ENCODE results near the gene ADAMTS12. TPM values are rescaled to one million over a fixed set of nuclear protein-coding genes. Genes with fewer than 3 reads are reported as not detected.

Gene ADAMTS12
- total RNA-seq, 1 experiment from 2014 or later: 1.2 TPM

DNA sequence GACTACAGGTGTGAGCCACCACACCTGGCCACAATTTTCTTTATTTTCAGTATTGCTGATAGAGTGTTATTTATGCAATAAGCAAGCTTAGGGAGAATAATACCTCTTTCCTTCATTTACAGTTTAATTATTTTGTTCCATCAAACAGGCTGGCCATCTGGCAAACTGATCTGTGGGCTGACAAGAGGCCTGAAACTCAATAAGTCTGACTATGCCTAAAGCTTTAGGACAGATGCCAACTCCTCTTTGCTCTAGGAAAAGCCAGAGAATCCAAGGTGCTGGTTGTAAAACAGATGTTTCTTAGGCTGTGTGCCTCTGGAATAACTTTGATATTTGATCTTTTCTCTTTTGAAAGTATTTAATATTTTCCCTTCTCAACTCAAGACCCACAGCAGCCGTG lies 352.6 kb downstream of the ADAMTS12 start:
- intact Hi-C loops (cut with micrococcal nuclease; ENCODE audit: unreplicated experiment): no loop called here
- no peaks in the 10 kb centered on the region for H3K4me1 Mint-ChIP-seq (ENCODE audit: low read depth, unreplicated experiment)
- peaks cover 47% of the 10 kb centered on the region for H3K27me3 Mint-ChIP-seq (ENCODE audit: unreplicated experiment)
- BruUV-seq (replicated peaks): no TSS peak
- no peak overlapping the region for H3K27ac Mint-ChIP-seq (ENCODE audit: unreplicated experiment)
- DNase-seq: no peak
- H3K36me3 Mint-ChIP-seq (ENCODE audit: insufficient read depth, unreplicated experiment): no peaks in the 10 kb centered on the region
- CTCF ChIA-PET: no interaction called here
- no peak overlapping the region for H3K4me3 Mint-ChIP-seq (ENCODE audit: low read depth, unreplicated experiment)
- H3K9me3 Mint-ChIP-seq (ENCODE audit: low read depth, unreplicated experiment): peaks cover 7% of the 10 kb centered on the region
- TF ChIP-seq, protein P1, sequence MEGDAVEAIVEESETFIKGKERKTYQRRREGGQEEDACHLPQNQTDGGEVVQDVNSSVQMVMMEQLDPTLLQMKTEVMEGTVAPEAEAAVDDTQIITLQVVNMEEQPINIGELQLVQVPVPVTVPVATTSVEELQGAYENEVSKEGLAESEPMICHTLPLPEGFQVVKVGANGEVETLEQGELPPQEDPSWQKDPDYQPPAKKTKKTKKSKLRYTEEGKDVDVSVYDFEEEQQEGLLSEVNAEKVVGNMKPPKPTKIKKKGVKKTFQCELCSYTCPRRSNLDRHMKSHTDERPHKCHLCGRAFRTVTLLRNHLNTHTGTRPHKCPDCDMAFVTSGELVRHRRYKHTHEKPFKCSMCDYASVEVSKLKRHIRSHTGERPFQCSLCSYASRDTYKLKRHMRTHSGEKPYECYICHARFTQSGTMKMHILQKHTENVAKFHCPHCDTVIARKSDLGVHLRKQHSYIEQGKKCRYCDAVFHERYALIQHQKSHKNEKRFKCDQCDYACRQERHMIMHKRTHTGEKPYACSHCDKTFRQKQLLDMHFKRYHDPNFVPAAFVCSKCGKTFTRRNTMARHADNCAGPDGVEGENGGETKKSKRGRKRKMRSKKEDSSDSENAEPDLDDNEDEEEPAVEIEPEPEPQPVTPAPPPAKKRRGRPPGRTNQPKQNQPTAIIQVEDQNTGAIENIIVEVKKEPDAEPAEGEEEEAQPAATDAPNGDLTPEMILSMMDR (IDR thresholded peaks at IDR 0.05; ENCODE audit: unreplicated experiment): no peak

DNA sequence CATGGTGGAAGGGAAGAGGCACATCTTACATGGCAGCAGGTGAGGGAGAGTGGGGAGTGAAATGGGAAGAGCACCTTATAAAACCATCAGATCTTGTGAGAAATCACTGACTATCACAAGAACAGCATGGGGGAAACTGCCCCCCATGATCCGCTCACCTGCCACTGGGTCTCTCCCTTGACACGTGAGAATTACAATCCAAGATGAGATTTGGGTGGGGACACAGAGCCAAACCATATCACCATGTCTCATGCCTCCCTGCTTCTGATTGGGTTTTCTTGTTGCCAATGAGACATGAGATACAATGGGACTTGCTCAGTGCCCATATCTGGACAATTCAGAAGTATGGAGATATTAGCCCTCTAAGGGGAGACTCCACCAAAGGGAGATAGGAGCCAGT lies 353.6 kb downstream of the ADAMTS12 start:
- H3K4me1 Mint-ChIP-seq (ENCODE audit: low read depth, unreplicated experiment): no peaks in the 10 kb centered on the region
- H3K9me3 Mint-ChIP-seq (ENCODE audit: low read depth, unreplicated experiment): peaks cover 7% of the 10 kb centered on the region
- H3K27ac Mint-ChIP-seq (ENCODE audit: unreplicated experiment): no peak overlapping the region
- no TSS peak for BruUV-seq (replicated peaks)
- no peaks in the 10 kb centered on the region for H3K36me3 Mint-ChIP-seq (ENCODE audit: insufficient read depth, unreplicated experiment)
- DNase-seq: no peak
- TF ChIP-seq, protein P1 (IDR thresholded peaks at IDR 0.05; ENCODE audit: unreplicated experiment): no peak
- CTCF ChIA-PET: no interaction called here
- no peak overlapping the region for H3K4me3 Mint-ChIP-seq (ENCODE audit: low read depth, unreplicated experiment)
- peaks cover 41% of the 10 kb centered on the region for H3K27me3 Mint-ChIP-seq (ENCODE audit: unreplicated experiment)
- intact Hi-C loops (cut with micrococcal nuclease; ENCODE audit: unreplicated experiment): no loop called here

DNA sequence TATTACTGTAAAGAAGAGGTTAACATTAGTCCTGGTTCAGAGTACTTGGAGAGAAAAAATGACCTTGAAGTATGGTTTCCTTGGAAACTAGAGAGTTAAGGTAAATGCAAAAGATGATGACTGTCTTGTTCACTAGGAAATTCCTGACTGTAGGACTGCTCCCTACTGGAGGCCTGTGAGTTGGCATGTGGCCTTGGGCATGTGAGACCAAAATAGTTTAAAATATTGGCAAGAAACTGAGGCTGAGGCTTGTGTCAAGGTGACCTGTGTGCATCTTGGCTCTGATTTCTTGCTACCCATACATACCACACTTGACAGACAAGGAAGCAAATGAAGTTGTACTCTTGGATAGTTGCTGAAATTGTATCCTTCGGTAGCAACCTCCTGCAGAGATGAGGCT lies 354.6 kb downstream of the ADAMTS12 start:
- Mint-ChIP-seq H3K4me3 (ENCODE audit: low read depth, unreplicated experiment) (no peak overlapping the region), H3K27ac (ENCODE audit: unreplicated experiment) (no peak overlapping the region)
- TF ChIP-seq, protein P1 (IDR thresholded peaks at IDR 0.05; ENCODE audit: unreplicated experiment): no peak

DNA sequence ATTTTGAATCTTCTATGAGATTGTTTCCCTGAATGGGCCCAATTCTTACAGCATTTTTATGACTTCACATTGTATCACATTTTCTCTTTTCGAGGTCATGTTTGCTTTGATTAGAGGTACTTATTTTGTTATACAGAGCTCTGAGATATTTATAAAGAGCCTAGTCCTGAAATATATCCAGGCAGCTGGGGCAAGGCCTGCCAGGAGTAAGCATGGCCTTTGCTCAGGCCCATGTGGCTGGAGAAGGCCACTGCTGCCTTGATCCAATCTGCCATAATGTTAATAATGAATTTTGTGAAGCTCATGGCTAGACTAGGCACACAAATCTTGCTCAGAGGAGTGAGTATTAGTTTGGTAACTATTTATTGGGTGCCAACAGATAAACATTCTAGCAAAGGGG lies 355.0 kb downstream of the ADAMTS12 start:
- no TSS peak for BruUV-seq (replicated peaks)
- H3K36me3 Mint-ChIP-seq (ENCODE audit: insufficient read depth, unreplicated experiment): no peaks in the 10 kb centered on the region
- no peaks in the 10 kb centered on the region for H3K4me1 Mint-ChIP-seq (ENCODE audit: low read depth, unreplicated experiment)
- CTCF ChIA-PET: no interaction called here
- TF ChIP-seq, protein P1 (IDR thresholded peaks at IDR 0.05; ENCODE audit: unreplicated experiment): no peak
- peaks cover 27% of the 10 kb centered on the region for H3K27me3 Mint-ChIP-seq (ENCODE audit: unreplicated experiment)
- H3K27ac Mint-ChIP-seq (ENCODE audit: unreplicated experiment): no peak overlapping the region
- no peak overlapping the region for H3K4me3 Mint-ChIP-seq (ENCODE audit: low read depth, unreplicated experiment)
- DNase-seq: no peak
- intact Hi-C loops (cut with micrococcal nuclease; ENCODE audit: unreplicated experiment): no loop called here
- H3K9me3 Mint-ChIP-seq (ENCODE audit: low read depth, unreplicated experiment): peaks cover 7% of the 10 kb centered on the region

More for the DNA sequence above, 354.6 kb downstream of the ADAMTS12 start:
- Mint-ChIP-seq H3K27me3 (ENCODE audit: unreplicated experiment) (peaks cover 31% of the 10 kb centered on the region), H3K4me1 (ENCODE audit: low read depth, unreplicated experiment) (no peaks in the 10 kb centered on the region), H3K9me3 (ENCODE audit: low read depth, unreplicated experiment) (peaks cover 7% of the 10 kb centered on the region), H3K36me3 (ENCODE audit: insufficient read depth, unreplicated experiment) (no peaks in the 10 kb centered on the region)
- intact Hi-C loops (cut with micrococcal nuclease; ENCODE audit: unreplicated experiment): no loop called here
- CTCF ChIA-PET: no interaction called here
- no TSS peak for BruUV-seq (replicated peaks)
- no peak for DNase-seq

Measured in Calu3 (cell line).